Activated naive CD8-positive, alpha-beta T cell treated with anti-CD3 and anti-CD28 coated beads for 36 hours (primary cell): ENCODE data around the gene BIRC7. TPM values are rescaled to one million over a fixed set of nuclear protein-coding genes. Genes with fewer than 3 reads are reported as not detected.

Experiments used
- DNase-seq: peaks from one replicate; pipeline ENCODE4 v3.0.0; 2021
- H3K27ac Mint-ChIP-seq: one replicate; pipeline ENCODE4 v1.8.0; 2022; ENCODE audit warnings: mild to moderate bottlenecking, moderate library complexity, mixed read lengths
- H3K27me3 Mint-ChIP-seq: one replicate; pipeline ENCODE4 v1.8.0; 2022; ENCODE audit warnings: mild to moderate bottlenecking, mixed read lengths
- H3K36me3 Mint-ChIP-seq: one replicate; pipeline ENCODE4 v1.8.0; 2021; ENCODE audit warnings: mild to moderate bottlenecking, mixed read lengths
- H3K4me1 Mint-ChIP-seq: one replicate; pipeline ENCODE4 v1.8.0; 2021; ENCODE audit warnings: mixed read lengths
- H3K4me3 Mint-ChIP-seq: one replicate; pipeline ENCODE4 v1.8.0; 2022; ENCODE audit warnings: mild to moderate bottlenecking, moderate library complexity, mixed read lengths
- H3K9me3 Mint-ChIP-seq: one replicate; pipeline ENCODE4 v1.8.0; 2022; ENCODE audit warnings: mixed read lengths
- total RNA-seq, 2 experiments: library from RNA; stranded (reverse); gene quantifications; one replicate each; pipeline ENCODE4 v1.2.3, GENCODE V29; 2021

BIRC7 gene
- total RNA-seq, 2 experiments from 2014 or later: 0.23 to 0.34 TPM

GRCh38 chr20:63259734-63260460 lies 24.2 kb downstream of the BIRC7 start:
- Mint-ChIP-seq H3K27me3 (peaks cover 55% of the 10 kb centered on the region), H3K9me3 (no peaks in the 10 kb centered on the region), H3K4me1 (peaks cover 2% of the 10 kb centered on the region), H3K4me3 (no peak overlapping the region), H3K36me3 (no peaks in the 10 kb centered on the region), H3K27ac (no peak overlapping the region)
- no peak for DNase-seq

- Mint-ChIP-seq H3K36me3 (no peaks in the 10 kb centered on the region), H3K4me3 (no peak overlapping the region), H3K9me3 (no peaks in the 10 kb centered on the region), H3K27ac (no peak overlapping the region), H3K27me3 (peaks cover 51% of the 10 kb centered on the region), H3K4me1 (peaks cover 2% of the 10 kb centered on the region)
- DNase-seq: no peak
Observed at GRCh38 chr20:63260521-63260920, 24.8 kb downstream of the BIRC7 start.

GRCh38 chr20:63261060-63261794 lies 25.5 kb downstream of the BIRC7 start:
- Mint-ChIP-seq H3K27me3 (peaks cover 45% of the 10 kb centered on the region), H3K4me3 (no peak overlapping the region), H3K36me3 (no peaks in the 10 kb centered on the region), H3K9me3 (no peaks in the 10 kb centered on the region), H3K27ac (no peak overlapping the region), H3K4me1 (peaks cover 2% of the 10 kb centered on the region)
- DNase-seq: no peak

- Mint-ChIP-seq H3K4me3 (peak overlapping the region; percentile 32), H3K27ac (no peak overlapping the region), H3K36me3 (no peaks in the 10 kb centered on the region), H3K9me3 (no peaks in the 10 kb centered on the region), H3K27me3 (peaks cover 39% of the 10 kb centered on the region), H3K4me1 (peaks cover 2% of the 10 kb centered on the region)
- DNase-seq: no peak
Observed at GRCh38 chr20:63261795-63262528, 26.3 kb downstream of the BIRC7 start.

GRCh38 chr20:63262836-63263235 lies 27.1 kb downstream of the BIRC7 start:
- DNase-seq: no peak
- H3K4me3 Mint-ChIP-seq: no peak overlapping the region
- H3K9me3 Mint-ChIP-seq: no peaks in the 10 kb centered on the region
- no peak overlapping the region for H3K27ac Mint-ChIP-seq
- peaks cover 2% of the 10 kb centered on the region for H3K4me1 Mint-ChIP-seq
- H3K27me3 Mint-ChIP-seq: peaks cover 36% of the 10 kb centered on the region
- no peaks in the 10 kb centered on the region for H3K36me3 Mint-ChIP-seq

- Mint-ChIP-seq H3K9me3 (no peaks in the 10 kb centered on the region), H3K36me3 (no peaks in the 10 kb centered on the region), H3K4me1 (peaks cover 2% of the 10 kb centered on the region), H3K27ac (no peak overlapping the region), H3K4me3 (no peak overlapping the region), H3K27me3 (peaks cover 36% of the 10 kb centered on the region)
- DNase-seq: no peak
Observed at GRCh38 chr20:63264000-63264399, 28.3 kb downstream of the BIRC7 start.

- Mint-ChIP-seq H3K27ac (no peak overlapping the region), H3K4me3 (no peak overlapping the region), H3K36me3 (no peaks in the 10 kb centered on the region), H3K9me3 (no peaks in the 10 kb centered on the region), H3K27me3 (peaks cover 36% of the 10 kb centered on the region), H3K4me1 (peaks cover 2% of the 10 kb centered on the region)
- DNase-seq: no peak
Observed at GRCh38 chr20:63264519-63264918, 28.8 kb downstream of the BIRC7 start.

GRCh38 chr20:63265891-63266515 lies 30.3 kb downstream of the BIRC7 start:
- Mint-ChIP-seq H3K27ac (no peak overlapping the region), H3K36me3 (no peaks in the 10 kb centered on the region), H3K27me3 (peaks cover 36% of the 10 kb centered on the region), H3K4me3 (no peak overlapping the region), H3K4me1 (peaks cover 2% of the 10 kb centered on the region), H3K9me3 (no peaks in the 10 kb centered on the region)
- DNase-seq: no peak

GRCh38 chr20:63267691-63268090 lies 32.0 kb downstream of the BIRC7 start:
- no peak for DNase-seq
- Mint-ChIP-seq H3K4me3 (no peak overlapping the region), H3K27me3 (peaks cover 27% of the 10 kb centered on the region), H3K4me1 (peaks cover 5% of the 10 kb centered on the region), H3K27ac (no peak overlapping the region), H3K36me3 (no peaks in the 10 kb centered on the region), H3K9me3 (no peaks in the 10 kb centered on the region)

GRCh38 chr20:63268256-63268655 lies 32.6 kb downstream of the BIRC7 start:
- peaks cover 21% of the 10 kb centered on the region for H3K27me3 Mint-ChIP-seq
- H3K4me1 Mint-ChIP-seq: peaks cover 5% of the 10 kb centered on the region
- H3K9me3 Mint-ChIP-seq: no peaks in the 10 kb centered on the region
- no peak overlapping the region for H3K4me3 Mint-ChIP-seq
- H3K36me3 Mint-ChIP-seq: no peaks in the 10 kb centered on the region
- DNase-seq: no peak
- no peak overlapping the region for H3K27ac Mint-ChIP-seq

GRCh38 chr20:63268671-63269439 lies 33.1 kb downstream of the BIRC7 start:
- no peak for DNase-seq
- peaks cover 9% of the 10 kb centered on the region for H3K4me1 Mint-ChIP-seq
- no peak overlapping the region for H3K27ac Mint-ChIP-seq
- H3K9me3 Mint-ChIP-seq: no peaks in the 10 kb centered on the region
- peaks cover 16% of the 10 kb centered on the region for H3K27me3 Mint-ChIP-seq
- no peaks in the 10 kb centered on the region for H3K36me3 Mint-ChIP-seq
- H3K4me3 Mint-ChIP-seq: no peak overlapping the region

GRCh38 chr20:63269724-63270123 lies 34.0 kb downstream of the BIRC7 start:
- H3K27ac Mint-ChIP-seq: no peak overlapping the region
- H3K9me3 Mint-ChIP-seq: no peaks in the 10 kb centered on the region
- no peak overlapping the region for H3K4me3 Mint-ChIP-seq
- H3K36me3 Mint-ChIP-seq: no peaks in the 10 kb centered on the region
- H3K4me1 Mint-ChIP-seq: peaks cover 16% of the 10 kb centered on the region
- H3K27me3 Mint-ChIP-seq: peaks cover 10% of the 10 kb centered on the region
- DNase-seq: no peak

GRCh38 chr20:63270606-63271325 lies 35.1 kb downstream of the BIRC7 start:
- peak overlapping the region; percentile 83 for H3K4me3 Mint-ChIP-seq
- DNase-seq: no peak
- H3K27ac Mint-ChIP-seq: no peak overlapping the region
- peaks cover 17% of the 10 kb centered on the region for H3K4me1 Mint-ChIP-seq
- H3K9me3 Mint-ChIP-seq: no peaks in the 10 kb centered on the region
- H3K36me3 Mint-ChIP-seq: no peaks in the 10 kb centered on the region
- H3K27me3 Mint-ChIP-seq: peaks cover 5% of the 10 kb centered on the region
